Measurements from ENCODE around the gene CAMTA1.

The CAMTA1 gene

GRCh38 chr1:7613851-7614205 is 828.6 kb downstream of the CAMTA1 start:
- no peak for DNase-seq (ENCODE audit: low read depth)

- no peak for DNase-seq (ENCODE audit: low read depth)
Measured at GRCh38 chr1:7614576-7615074, 829.4 kb downstream of the CAMTA1 start.

- DNase-seq (ENCODE audit: low read depth): no peak
Measured at GRCh38 chr1:7615138-7615537, 829.9 kb downstream of the CAMTA1 start.

- DNase-seq (ENCODE audit: low read depth): no peak
Measured at GRCh38 chr1:7616076-7616832, 831.0 kb downstream of the CAMTA1 start.

GRCh38 chr1:7616953-7617352 is 831.7 kb downstream of the CAMTA1 start:
- no peak for DNase-seq (ENCODE audit: low read depth)

GRCh38 chr1:7617826-7618225 is 832.6 kb downstream of the CAMTA1 start:
- no peak for DNase-seq (ENCODE audit: low read depth)

GRCh38 chr1:7620196-7620595 is 834.9 kb downstream of the CAMTA1 start:
- DNase-seq (ENCODE audit: low read depth): no peak

- no peak for DNase-seq (ENCODE audit: low read depth)
Measured at GRCh38 chr1:7621334-7622219, 836.3 kb downstream of the CAMTA1 start.

GRCh38 chr1:7623842-7624241 is 838.6 kb downstream of the CAMTA1 start:
- DNase-seq (ENCODE audit: low read depth): no peak

GRCh38 chr1:7624791-7625355 is 839.6 kb downstream of the CAMTA1 start:
- DNase-seq (ENCODE audit: low read depth): no peak

GRCh38 chr1:7625401-7625800 is 840.1 kb downstream of the CAMTA1 start:
- DNase-seq (ENCODE audit: low read depth): no peak

GRCh38 chr1:7628273-7628672 is 843.0 kb downstream of the CAMTA1 start:
- no peak for DNase-seq (ENCODE audit: low read depth)

- no peak for DNase-seq (ENCODE audit: low read depth)
Measured at GRCh38 chr1:7629011-7629410, 843.8 kb downstream of the CAMTA1 start.

GRCh38 chr1:7629465-7630195 is 844.4 kb downstream of the CAMTA1 start:
- DNase-seq (ENCODE audit: low read depth): no peak

GRCh38 chr1:7630378-7630777 is 845.1 kb downstream of the CAMTA1 start:
- no peak for DNase-seq (ENCODE audit: low read depth)

GRCh38 chr1:7632176-7632575 is 846.9 kb downstream of the CAMTA1 start:
- no peak for DNase-seq (ENCODE audit: low read depth)

GRCh38 chr1:7632681-7633080 is 847.4 kb downstream of the CAMTA1 start:
- DNase-seq (ENCODE audit: low read depth): no peak

- no peak for DNase-seq (ENCODE audit: low read depth)
Measured at GRCh38 chr1:7633506-7634245, 848.4 kb downstream of the CAMTA1 start.

- no peak for DNase-seq (ENCODE audit: low read depth)
Measured at GRCh38 chr1:7634546-7635240, 849.4 kb downstream of the CAMTA1 start.

- DNase-seq (ENCODE audit: low read depth): no peak
Measured at GRCh38 chr1:7636795-7637526, 851.7 kb downstream of the CAMTA1 start.
